Kidney glomerular epithelial cell (primary cell): Measurements from ENCODE around the gene KCNS3.

Experiments
- DNase-seq: peaks from one replicate; lab custom pipeline; 2025; lab: John Stamatoyannopoulos, UW

The KCNS3 gene, protein sequence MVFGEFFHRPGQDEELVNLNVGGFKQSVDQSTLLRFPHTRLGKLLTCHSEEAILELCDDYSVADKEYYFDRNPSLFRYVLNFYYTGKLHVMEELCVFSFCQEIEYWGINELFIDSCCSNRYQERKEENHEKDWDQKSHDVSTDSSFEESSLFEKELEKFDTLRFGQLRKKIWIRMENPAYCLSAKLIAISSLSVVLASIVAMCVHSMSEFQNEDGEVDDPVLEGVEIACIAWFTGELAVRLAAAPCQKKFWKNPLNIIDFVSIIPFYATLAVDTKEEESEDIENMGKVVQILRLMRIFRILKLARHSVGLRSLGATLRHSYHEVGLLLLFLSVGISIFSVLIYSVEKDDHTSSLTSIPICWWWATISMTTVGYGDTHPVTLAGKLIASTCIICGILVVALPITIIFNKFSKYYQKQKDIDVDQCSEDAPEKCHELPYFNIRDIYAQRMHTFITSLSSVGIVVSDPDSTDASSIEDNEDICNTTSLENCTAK

DNA sequence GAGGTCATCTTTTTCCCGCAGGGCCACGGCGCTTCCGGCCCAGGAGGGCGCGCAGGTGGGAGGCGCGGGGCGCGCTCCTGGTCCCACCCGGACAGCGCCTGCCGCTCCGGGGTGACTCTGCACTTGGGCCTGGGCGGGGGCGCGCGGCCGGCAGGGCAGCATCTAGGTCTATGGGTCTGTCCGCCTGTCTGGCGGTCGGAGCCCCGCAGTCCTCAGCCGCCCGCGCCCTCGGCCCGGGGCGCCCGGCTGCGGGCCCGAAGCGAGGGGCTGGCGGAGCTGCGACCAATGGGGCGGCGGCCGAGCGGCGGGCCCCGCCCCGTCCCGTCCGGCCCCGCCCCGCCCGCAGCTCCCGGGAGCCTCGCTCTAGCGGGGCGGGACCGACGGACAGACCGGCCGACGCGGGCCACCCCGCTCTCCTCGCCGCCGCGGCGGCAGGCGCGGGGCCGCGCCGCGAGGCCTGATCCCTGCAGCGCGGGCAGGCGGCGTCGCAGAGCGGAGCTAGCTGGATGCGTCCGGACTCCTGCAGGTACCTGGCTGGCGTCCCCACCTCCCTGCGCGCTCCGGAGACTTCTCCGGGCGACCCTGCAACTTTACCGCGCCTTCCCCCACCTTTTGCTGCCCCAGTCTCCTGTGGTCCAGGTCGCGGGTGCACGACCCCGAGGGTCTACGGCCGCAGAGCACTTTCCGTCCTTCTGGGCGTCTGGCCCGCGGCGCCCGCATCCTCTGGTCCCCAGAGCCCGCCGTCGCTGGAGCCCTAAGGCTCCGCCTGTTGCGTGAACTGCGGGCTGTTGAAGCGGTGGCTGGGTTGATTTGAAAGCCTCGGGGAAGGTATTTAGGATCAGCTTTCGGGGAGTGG, at the start of gene KCNS3:
Gene KCNS3, plus strand, starts transcription at position 387 of the 856 bp plus-strand sequence. CDS start 52,342 bp downstream, outside the sequence.
- DNase-seq = peak; percentile 17

DNA sequence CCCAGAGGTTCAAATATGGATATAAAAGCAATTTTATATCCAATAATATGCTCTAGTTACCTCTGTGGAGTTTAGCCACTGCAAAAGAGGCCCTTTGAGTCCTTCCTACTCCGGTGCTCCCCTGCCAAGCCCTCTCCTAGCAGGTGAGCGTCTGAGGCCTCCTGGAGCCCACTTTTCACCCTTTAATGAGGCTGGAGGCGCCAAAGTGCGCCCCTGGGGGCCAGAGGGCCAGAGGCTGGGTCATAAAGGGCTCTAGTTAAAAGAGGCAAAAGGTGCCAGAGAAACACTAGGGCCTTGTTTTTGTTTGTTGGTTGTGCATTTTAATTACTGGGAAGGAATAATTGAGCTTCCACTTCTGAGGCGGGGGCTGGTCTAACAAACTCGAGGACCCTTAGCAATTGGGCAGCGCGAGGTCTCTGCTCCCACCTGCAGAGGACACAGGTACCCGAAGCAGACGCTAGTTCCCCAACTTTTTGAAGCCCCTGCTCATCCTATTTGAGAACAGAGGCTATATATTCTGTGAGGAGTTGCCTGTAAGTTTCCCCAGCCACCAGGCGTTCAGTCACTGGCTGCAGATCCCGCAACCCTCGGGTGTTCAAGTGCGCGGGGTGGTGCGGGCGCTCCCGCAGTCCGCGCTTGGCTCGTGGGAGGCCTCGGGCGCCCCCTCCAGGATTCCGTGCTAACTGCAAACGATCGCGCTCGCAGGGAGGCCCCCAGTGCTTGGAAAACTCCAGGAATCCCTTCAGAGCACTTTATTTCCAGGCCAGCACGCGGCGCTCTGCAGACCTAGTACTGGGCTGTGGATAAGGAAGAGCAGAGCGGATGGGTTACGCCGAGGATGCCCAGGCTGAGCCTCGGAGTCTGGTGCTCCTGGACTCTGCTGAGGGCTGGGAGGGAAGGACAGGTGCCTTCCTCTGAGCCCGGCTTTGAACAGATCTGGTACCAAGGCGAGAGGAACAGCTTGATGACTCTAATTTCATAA, 48.1 kb upstream of the KCNS3 start:
- peak; percentile 70 for DNase-seq

DNA sequence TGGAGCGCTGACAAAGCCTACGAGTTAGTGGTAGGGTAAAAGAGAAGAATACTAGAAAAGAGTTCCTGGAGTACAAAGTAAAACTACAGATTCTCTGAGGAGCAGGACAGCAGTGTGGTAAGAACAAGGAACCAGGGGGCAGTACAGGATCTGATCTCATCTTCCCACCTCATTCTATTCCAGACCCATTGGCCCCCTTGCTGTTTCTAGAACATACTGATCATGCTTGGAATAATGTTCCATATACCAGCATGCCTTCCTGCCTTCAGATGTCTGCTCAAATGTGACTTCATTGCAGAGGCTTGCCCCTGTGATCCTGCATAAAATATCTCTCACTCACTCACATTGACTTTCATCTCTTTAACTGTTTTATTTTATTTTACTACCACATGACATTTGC, 43.0 kb upstream of the KCNS3 start:
- no peak for DNase-seq

DNA sequence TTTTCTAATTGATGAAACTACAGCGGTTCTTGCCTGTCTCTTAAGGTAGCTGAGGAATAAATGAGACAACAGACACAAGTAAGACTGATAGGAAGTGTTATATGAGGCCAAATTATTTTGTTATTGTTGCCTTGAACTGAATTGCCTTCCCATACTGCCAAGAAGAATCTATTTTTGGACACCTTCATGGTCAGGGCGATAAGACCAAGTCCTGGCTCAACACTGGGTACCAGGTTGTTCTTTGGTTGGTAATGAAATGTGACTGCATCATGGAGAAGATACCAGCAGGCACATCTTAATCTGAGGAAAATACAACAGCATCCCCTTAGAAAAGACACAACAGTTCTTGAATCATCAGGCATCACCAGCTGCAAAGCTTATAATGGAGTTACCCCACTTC, 38.5 kb upstream of the KCNS3 start:
- DNase-seq = no peak

DNA sequence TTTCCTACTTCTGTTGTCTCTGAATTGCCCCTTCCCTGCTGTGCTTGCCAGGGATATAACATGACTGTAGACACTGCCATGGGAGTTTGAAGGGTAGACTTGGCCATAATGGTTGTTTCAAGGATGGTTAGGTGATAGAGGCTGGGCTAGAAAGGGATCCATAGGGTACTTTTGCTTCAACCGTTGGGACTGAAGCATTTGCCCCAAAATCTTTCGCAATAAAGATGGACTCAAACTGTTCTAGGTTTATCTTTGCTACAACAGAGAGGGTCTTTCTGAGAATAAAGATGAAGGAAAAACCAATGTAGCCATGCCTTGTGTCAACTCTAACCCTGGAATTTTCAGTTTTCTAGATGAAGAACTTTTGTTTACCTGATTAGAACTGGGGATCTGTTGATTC, 35.0 kb upstream of the KCNS3 start:
- DNase-seq = no peak

DNA sequence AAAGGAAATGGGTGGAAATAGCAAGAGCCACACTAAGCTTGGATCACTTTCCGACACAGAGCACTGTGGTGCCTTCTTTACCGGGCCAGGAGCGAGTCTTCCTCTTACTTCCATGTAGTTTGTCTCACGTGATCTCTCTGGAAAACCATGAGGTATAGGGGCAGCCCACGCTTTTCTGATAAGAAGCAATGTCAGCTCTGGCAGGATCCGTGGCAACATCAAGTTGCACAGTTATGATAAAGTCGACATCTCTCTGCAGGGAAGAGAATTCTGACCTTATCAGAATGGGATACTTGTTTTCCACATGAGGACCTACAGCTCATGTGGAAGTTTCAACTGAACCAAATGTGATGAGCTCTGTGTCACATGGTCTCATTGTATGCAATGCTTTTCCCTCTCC, 32.7 kb upstream of the KCNS3 start:
- no peak for DNase-seq

DNA sequence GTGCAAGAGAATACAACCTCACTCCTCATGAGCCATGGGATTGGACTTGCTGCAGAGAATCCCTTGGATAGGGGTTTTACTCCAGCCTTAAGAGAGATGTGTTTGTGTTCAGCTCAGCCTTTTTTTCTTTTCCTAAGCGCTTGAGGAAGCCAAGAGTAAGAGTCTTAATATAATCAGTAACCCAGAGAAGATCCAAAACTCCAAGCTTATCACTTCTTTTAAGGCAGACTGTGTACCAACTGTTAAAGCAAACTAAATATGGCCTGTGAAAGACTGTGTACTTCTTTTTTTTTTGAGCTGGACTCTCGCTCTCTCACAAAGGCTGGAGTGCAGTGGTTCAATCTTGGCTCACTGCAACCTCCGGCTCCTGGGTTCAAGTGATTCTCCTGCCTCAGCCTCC, 31.8 kb upstream of the KCNS3 start:
- no peak for DNase-seq

DNA sequence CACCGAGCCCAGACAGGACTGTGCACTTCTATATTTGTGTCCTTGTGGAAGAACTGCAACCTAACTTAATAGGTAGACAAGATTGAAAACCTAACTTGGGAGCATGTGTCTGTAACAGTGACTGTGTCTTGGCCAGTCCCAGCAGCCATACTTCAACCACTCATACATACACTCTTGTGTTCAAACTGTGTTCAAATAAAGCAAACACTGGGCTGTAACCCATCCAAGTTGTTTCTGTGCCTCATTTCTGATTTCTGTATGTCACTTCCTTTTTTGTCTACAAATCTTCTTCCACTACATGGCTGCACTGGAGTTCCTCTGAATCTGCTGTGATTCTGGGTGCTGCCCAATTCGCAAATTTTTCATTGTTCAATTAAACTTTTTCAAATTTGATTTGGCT, 31.2 kb upstream of the KCNS3 start:
- no peak for DNase-seq

DNA sequence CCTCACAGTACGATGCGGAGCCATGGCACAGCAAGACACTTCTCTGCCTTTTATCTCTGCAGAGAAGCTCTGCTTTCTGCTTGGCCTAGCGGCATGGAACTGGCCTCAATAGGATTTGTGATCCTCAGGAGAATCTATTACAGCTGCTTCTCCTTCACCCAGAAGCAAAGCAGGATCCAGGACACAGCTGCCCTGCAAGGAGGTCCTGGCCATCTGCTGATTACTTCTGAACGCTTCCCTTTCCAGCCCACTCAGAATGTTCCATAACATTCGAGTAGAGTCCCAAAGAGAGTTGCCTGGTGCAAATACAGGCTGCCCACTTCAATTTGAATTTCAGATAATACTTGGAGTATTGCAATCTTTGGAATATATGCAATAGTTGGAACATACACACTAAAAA, 29.2 kb upstream of the KCNS3 start:
- no peak for DNase-seq

DNA sequence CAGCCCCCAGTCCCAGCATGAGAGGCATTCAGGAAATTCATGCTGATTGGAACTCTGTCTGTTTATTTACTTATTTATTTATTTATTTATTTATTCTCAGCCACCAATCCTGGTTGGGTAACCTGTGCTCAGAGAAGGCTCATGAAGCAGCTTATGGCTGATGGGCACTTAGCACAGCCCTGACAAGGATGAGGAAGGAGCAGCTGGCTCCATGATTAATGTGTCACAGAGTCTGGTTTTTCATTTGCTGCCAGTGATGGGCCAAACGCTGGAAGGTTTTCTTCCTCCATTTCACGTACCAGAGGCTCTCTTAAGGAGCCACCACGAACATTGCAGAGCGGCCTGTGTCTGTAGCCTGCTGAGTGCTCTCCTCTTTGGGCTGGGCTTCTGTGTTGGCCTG, 28.3 kb upstream of the KCNS3 start:
- no peak for DNase-seq

DNA sequence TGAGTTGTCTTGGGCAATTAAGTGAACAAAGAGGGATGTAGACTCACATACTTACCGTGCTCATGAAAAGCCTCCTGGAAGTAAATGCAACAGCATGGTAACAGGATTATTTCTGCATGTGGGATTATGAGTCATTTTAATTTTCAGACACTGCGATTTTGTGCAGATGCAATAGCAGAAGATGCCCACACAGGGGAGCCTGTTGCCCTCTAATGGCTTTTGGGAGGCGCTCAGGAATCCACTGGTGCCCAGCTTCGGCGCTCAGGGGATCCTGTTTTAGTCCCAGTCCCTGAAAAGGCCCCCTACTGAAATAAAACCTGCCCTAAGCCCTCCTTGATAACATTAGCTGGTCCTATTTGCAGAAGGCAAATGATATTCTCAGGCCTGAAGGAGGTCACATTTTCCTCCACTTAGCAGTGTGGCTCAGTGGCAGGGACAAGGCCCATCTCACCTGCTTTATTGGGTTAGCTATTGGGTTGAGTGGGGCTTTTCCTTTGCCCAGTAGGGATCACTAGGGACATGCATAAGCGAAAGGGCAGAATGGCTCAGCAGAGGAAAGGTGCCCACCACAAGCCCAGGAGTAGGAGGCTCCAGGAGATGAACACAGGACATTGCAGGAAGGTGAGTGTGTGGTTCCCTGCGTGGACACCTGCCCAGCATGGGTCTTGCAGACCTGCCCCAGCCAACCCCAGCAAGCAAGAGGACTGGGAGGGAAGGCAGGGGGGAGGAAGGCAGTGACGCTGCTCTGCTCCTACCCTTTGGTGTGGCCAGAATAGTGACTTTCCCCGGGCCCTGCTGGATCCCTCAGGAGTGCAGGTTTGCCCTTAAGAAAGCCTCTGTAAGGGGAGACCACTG, 26.5 kb upstream of the KCNS3 start:
- peak; percentile 45 for DNase-seq

DNA sequence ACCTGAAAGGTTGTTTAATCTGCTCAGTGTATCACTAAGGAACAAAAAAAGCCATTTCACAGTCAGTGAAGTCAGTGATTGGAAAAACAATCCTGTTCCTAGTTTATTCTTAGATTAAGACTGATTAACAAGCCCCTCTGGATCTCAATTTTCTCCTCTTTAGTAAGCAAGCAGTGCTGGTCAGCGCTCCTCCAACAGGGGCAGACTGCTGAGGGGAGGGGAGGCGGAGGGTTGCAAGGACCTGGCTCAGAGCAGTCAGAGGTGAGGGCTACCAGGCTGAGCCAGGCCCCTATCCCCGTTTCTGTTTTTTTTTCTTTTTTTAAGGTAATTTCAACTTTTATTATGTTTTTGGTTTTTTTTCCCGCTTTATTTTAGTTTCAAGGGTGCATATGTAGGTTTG, 24.7 kb upstream of the KCNS3 start:
- DNase-seq = no peak

DNA sequence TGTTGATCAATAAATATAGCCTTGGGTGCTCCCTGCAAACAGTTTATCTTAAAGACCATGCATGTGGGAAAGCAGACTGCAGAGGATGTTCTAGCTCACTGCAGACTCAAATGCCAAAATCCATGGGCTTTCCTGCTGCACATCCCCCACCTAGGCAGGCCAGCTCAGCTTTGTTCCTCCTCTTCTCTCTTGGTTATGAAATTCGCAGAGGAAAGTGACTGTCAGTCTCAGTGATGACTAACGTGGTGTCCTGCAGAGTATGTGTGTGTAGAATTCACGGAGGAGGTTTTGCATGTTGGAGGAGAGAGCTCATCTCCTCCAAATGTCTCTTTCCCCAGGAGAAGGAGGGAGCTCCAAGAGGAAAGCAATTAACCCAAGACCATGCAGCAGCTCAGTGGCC, 21.4 kb upstream of the KCNS3 start:
- DNase-seq = no peak

DNA sequence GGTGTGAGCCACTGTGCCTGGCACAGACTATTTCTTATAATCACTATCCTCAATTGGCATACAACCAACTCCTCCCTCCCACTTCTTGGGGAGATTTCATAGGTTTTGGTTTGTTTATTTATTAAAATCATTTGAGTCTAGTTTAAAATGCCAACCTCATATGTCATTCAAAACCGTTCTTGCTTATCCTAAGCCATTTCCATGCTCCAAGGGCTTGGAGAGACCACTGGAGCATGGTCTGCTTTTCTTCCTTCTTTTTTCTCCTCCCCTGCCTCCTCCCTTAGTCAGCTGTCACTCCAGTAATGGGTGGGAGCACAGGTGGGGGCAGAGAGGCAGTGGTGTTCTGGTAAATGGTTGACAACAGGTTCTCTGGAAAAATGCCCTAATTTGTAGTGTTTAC, 20.4 kb upstream of the KCNS3 start:
- DNase-seq = peak; percentile 78

DNA sequence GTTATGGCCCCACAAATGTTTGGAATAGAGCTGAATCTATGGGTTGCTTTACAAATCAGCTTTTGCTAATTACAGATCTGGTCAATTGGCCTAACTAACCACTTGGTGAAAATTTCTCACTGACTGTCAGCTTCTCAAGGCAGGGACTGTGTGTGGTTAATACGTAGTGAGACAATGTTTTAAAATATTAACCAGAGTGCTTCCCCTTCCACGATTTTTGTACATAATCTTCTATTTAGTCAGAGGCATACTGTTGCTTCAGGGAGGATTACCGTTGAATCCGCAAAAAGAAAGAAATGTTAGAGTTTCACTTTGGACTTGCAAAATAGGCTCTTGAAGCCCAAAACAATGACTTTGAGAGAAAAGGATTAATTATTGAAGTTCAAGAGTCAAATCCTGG, 14.9 kb upstream of the KCNS3 start:
- peak; percentile 11 for DNase-seq

DNA sequence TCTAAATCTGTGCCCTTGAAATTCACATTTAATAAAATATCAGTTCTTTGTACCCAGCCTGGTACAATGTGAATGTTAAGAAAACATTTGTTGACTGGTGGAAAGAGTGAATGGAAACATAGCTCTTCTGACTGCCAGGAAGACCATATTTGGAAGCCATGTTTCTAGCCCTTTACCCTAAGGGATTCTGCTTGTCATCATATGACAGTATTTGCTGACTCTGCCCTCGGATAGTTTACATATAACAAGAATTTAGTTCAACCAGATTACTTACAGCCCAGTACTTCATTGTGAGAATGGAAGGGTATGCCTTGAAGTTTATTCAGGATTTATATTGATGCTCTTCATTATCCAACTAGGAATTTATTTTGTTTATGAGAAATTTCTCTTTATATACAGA, 13.8 kb upstream of the KCNS3 start:
- no peak for DNase-seq

DNA sequence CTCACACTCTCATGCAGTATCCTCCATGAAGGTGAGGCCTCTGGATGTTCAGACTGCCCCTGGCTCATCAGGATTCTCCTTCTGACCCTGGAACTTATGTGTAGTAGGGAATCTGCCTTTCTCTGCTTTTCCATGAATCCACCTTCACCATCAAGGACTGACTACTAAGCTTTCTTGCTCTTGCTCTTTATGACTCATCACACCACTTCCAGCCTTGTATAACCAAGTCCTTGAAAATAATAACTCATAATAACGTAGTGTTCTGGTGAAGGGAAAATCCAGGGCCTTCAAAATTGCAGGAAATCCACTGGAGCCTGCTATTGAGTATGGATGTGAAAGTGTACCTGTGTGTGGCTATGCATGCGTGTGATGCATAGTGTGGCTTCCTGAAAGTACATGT, 11.3 kb upstream of the KCNS3 start:
- DNase-seq = no peak

DNA sequence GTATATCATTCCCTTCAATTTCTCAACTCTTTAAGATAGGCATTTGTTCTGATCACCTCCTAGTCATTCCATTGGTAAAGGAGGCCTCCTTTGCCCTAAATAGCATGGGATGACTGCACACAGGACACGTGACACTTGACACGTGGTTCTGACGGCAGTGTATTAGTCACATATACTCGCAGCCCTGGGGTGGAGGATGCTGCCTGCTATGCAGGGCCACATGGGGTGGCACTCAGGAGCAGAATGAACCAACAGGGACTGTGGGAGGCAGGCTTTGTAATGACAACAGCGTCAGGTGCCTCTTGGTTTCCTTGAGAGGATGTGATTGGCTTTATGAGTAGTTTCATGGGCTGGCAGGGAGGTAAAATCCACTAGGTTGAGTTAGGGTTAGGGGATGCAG, 9.3 kb upstream of the KCNS3 start:
- DNase-seq = no peak

DNA sequence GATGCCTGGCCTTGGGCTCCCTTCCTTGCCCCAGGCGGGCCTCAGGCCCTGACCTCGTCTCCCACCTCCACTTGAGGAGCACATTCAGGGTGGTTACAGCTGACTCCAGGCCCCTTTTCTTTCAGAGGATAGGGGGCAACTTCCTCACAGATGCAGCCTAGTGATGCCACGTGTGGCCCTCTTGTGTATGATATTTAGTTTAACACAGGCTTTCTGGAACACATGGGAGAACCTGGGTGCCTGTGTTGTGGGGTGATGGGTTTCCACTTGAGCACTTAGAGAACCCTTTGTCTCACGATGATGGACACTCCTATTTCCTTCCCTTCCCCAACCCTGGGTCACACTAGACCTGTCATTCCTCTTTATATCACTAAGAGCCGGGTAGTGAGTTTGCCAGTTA, 6.8 kb upstream of the KCNS3 start:
- no peak for DNase-seq

DNA sequence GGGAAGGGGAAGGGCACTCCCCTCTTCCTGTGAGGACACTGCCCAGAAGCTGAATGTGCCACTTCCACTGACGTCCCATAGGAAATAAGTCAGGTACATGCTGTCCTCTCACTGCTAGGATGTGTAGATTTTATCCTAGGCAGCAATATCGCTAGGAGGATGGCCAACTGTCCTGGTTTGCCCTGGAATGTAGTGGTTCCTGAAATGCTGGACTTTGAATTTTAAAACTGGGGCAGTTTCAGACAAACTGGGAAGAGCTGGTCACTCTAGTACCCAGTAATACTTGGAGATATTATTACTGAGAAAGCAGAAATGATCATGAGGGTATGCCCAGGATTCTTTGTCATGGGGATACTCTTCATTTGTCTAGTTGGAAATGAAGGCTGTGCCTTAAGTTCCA, 5.4 kb upstream of the KCNS3 start:
- DNase-seq = no peak

DNA sequence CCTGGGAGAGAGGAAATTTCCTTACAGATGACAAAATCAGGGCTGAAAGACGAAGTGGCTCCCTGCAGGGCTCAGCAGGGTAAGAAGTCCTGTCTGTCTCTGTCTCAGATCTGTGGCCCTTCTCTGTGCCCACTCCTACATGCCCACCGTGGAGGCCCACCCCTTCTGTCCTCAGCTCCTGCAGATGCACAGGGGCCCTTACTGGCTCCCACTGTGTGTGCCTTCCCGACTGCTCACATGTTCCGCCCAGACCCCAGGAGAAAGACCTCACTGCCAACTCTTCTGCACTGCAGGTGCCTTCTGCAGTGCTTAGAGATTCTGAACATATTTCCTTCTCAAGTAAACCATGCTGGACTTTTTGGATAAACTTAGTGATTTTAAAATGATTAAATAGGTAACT, 1.9 kb upstream of the KCNS3 start:
- no peak for DNase-seq
